Measurements from ENCODE around the gene PROSER2. TPM values are rescaled to one million over a fixed set of nuclear protein-coding genes. Genes with fewer than 3 reads are reported as not detected.

Gene PROSER2
- total RNA-seq, 1 donor from 2014 or later, result 0.47 TPM

- no peak for DNase-seq
Observed at GRCh38 chr10:11909618-11910017, 86.5 kb downstream of the PROSER2 start.

- DNase-seq, result no peak
Observed at GRCh38 chr10:11910102-11910501, 86.9 kb downstream of the PROSER2 start.

- no peak for DNase-seq
Observed at GRCh38 chr10:11913079-11913641, 90.0 kb downstream of the PROSER2 start.

- DNase-seq, result no peak
Observed at GRCh38 chr10:11918384-11918783, 95.2 kb downstream of the PROSER2 start.

- DNase-seq, result no peak
Observed at GRCh38 chr10:11919271-11919670, 96.1 kb downstream of the PROSER2 start.

Other genes starting within 250 kb of the PROSER2 start
- 40.2 TPM for gene USP6NL, start 211.7 kb upstream of the PROSER2 start, total RNA-seq
- 5.6 TPM for gene ECHDC3, start 81.0 kb upstream of the PROSER2 start, total RNA-seq
- gene UPF2, start 219.5 kb downstream of the PROSER2 start, total RNA-seq, result 21.4 TPM
- 65.4 TPM for gene DHTKD1, start 245.6 kb downstream of the PROSER2 start, total RNA-seq

All from occipital lobe (tissue), 2 donors.